Measurements from ENCODE around the gene VAV3.
"Not testable (repeated sequence)": the region's sequence is repeated elsewhere in the genome, so short reads cannot be mapped to it uniquely, and the experiment has no call there.

VAV3 gene

GRCh38 chr1:107896936-107897335, 68.0 kb downstream of the VAV3 start:
- H3K9me3 ChIP-seq (ENCODE audit: control insufficient read depth, insufficient read depth, low read length), result no peaks in the 10 kb centered on the region
- no peaks in the 10 kb centered on the region for H3K27me3 ChIP-seq (ENCODE audit: control insufficient read depth, insufficient read depth, low read length)
- H3K4me1 ChIP-seq (ENCODE audit: control insufficient read depth, insufficient read depth, low read length), result no peaks in the 10 kb centered on the region
- H3K4me3 ChIP-seq (ENCODE audit: low read depth, low read length), result no peak overlapping the region
- H3K9ac ChIP-seq (ENCODE audit: low read depth, low read length), result no peak overlapping the region
- no peaks in the 10 kb centered on the region for H3K36me3 ChIP-seq (ENCODE audit: control insufficient read depth, insufficient read depth, low read length)

- Histone ChIP-seq H3K4me1 (ENCODE audit: control insufficient read depth, insufficient read depth, low read length) (no peaks in the 10 kb centered on the region), H3K4me3 (ENCODE audit: low read depth, low read length) (no peak overlapping the region), H3K27me3 (ENCODE audit: control insufficient read depth, insufficient read depth, low read length) (no peaks in the 10 kb centered on the region), H3K9ac (ENCODE audit: low read depth, low read length) (no peak overlapping the region), H3K9me3 (ENCODE audit: control insufficient read depth, insufficient read depth, low read length) (no peaks in the 10 kb centered on the region), H3K36me3 (ENCODE audit: control insufficient read depth, insufficient read depth, low read length) (no peaks in the 10 kb centered on the region)
These were observed 68.6 kb downstream of the VAV3 start for GRCh38 chr1:107896401-107896800.

GRCh38 chr1:107895403-107896191, 69.4 kb downstream of the VAV3 start:
- no peaks in the 10 kb centered on the region for H3K4me1 ChIP-seq (ENCODE audit: control insufficient read depth, insufficient read depth, low read length)
- no peaks in the 10 kb centered on the region for H3K27me3 ChIP-seq (ENCODE audit: control insufficient read depth, insufficient read depth, low read length)
- no peak overlapping the region for H3K9ac ChIP-seq (ENCODE audit: low read depth, low read length)
- no peaks in the 10 kb centered on the region for H3K36me3 ChIP-seq (ENCODE audit: control insufficient read depth, insufficient read depth, low read length)
- no peaks in the 10 kb centered on the region for H3K9me3 ChIP-seq (ENCODE audit: control insufficient read depth, insufficient read depth, low read length)
- no peak overlapping the region for H3K4me3 ChIP-seq (ENCODE audit: low read depth, low read length)

GRCh38 chr1:107894605-107895004, 70.4 kb downstream of the VAV3 start:
- H3K27me3 ChIP-seq (ENCODE audit: control insufficient read depth, insufficient read depth, low read length), result no peaks in the 10 kb centered on the region
- H3K4me1 ChIP-seq (ENCODE audit: control insufficient read depth, insufficient read depth, low read length), result no peaks in the 10 kb centered on the region

GRCh38 chr1:107893350-107893749, 71.6 kb downstream of the VAV3 start:
- not testable (repeated sequence) for H3K4me1 ChIP-seq (ENCODE audit: control insufficient read depth, insufficient read depth, low read length); H3K36me3 ChIP-seq (ENCODE audit: control insufficient read depth, insufficient read depth, low read length); H3K4me3 ChIP-seq (ENCODE audit: low read depth, low read length); H3K9ac ChIP-seq (ENCODE audit: low read depth, low read length); H3K9me3 ChIP-seq (ENCODE audit: control insufficient read depth, insufficient read depth, low read length); H3K27me3 ChIP-seq (ENCODE audit: control insufficient read depth, insufficient read depth, low read length)

More at GRCh38 chr1:107894605-107895004, 70.4 kb downstream of the VAV3 start:
- Histone ChIP-seq H3K4me3 (ENCODE audit: low read depth, low read length) (no peak overlapping the region), H3K36me3 (ENCODE audit: control insufficient read depth, insufficient read depth, low read length) (no peaks in the 10 kb centered on the region), H3K9me3 (ENCODE audit: control insufficient read depth, insufficient read depth, low read length) (no peaks in the 10 kb centered on the region), H3K9ac (ENCODE audit: low read depth, low read length) (no peak overlapping the region)

- no peaks in the 10 kb centered on the region for H3K36me3 ChIP-seq (ENCODE audit: control insufficient read depth, insufficient read depth, low read length)
- H3K4me1 ChIP-seq (ENCODE audit: control insufficient read depth, insufficient read depth, low read length), result no peaks in the 10 kb centered on the region
- H3K9me3 ChIP-seq (ENCODE audit: control insufficient read depth, insufficient read depth, low read length), result no peaks in the 10 kb centered on the region
- H3K4me3 ChIP-seq (ENCODE audit: low read depth, low read length), result no peak overlapping the region
- no peak overlapping the region for H3K9ac ChIP-seq (ENCODE audit: low read depth, low read length)
- no peaks in the 10 kb centered on the region for H3K27me3 ChIP-seq (ENCODE audit: control insufficient read depth, insufficient read depth, low read length)
These were observed 75.5 kb downstream of the VAV3 start for GRCh38 chr1:107889524-107889923.

- Histone ChIP-seq H3K4me3 (ENCODE audit: low read depth, low read length) (no peak overlapping the region), H3K9me3 (ENCODE audit: control insufficient read depth, insufficient read depth, low read length) (no peaks in the 10 kb centered on the region), H3K4me1 (ENCODE audit: control insufficient read depth, insufficient read depth, low read length) (no peaks in the 10 kb centered on the region), H3K9ac (ENCODE audit: low read depth, low read length) (no peak overlapping the region), H3K27me3 (ENCODE audit: control insufficient read depth, insufficient read depth, low read length) (no peaks in the 10 kb centered on the region), H3K36me3 (ENCODE audit: control insufficient read depth, insufficient read depth, low read length) (no peaks in the 10 kb centered on the region)
These were observed 81.4 kb downstream of the VAV3 start for GRCh38 chr1:107883562-107883961.

GRCh38 chr1:107879927-107880326, 85.1 kb downstream of the VAV3 start:
- Histone ChIP-seq H3K36me3 (ENCODE audit: control insufficient read depth, insufficient read depth, low read length) (no peaks in the 10 kb centered on the region), H3K9ac (ENCODE audit: low read depth, low read length) (no peak overlapping the region), H3K27me3 (ENCODE audit: control insufficient read depth, insufficient read depth, low read length) (no peaks in the 10 kb centered on the region), H3K4me1 (ENCODE audit: control insufficient read depth, insufficient read depth, low read length) (peaks cover 5% of the 10 kb centered on the region), H3K9me3 (ENCODE audit: control insufficient read depth, insufficient read depth, low read length) (no peaks in the 10 kb centered on the region), H3K4me3 (ENCODE audit: low read depth, low read length) (no peak overlapping the region)

- Histone ChIP-seq H3K9ac (ENCODE audit: low read depth, low read length) (no peak overlapping the region), H3K4me3 (ENCODE audit: low read depth, low read length) (no peak overlapping the region), H3K4me1 (ENCODE audit: control insufficient read depth, insufficient read depth, low read length) (peaks cover 5% of the 10 kb centered on the region), H3K36me3 (ENCODE audit: control insufficient read depth, insufficient read depth, low read length) (no peaks in the 10 kb centered on the region), H3K27me3 (ENCODE audit: control insufficient read depth, insufficient read depth, low read length) (no peaks in the 10 kb centered on the region), H3K9me3 (ENCODE audit: control insufficient read depth, insufficient read depth, low read length) (no peaks in the 10 kb centered on the region)
These were observed 85.6 kb downstream of the VAV3 start for GRCh38 chr1:107879346-107879745.

- Histone ChIP-seq H3K9me3 (ENCODE audit: control insufficient read depth, insufficient read depth, low read length) (no peaks in the 10 kb centered on the region), H3K36me3 (ENCODE audit: control insufficient read depth, insufficient read depth, low read length) (no peaks in the 10 kb centered on the region)
These were observed 87.2 kb downstream of the VAV3 start for GRCh38 chr1:107877745-107878144.

GRCh38 chr1:107877092-107877491, 87.9 kb downstream of the VAV3 start:
- Histone ChIP-seq H3K36me3 (ENCODE audit: control insufficient read depth, insufficient read depth, low read length) (no peaks in the 10 kb centered on the region), H3K4me3 (ENCODE audit: low read depth, low read length) (no peak overlapping the region), H3K27me3 (ENCODE audit: control insufficient read depth, insufficient read depth, low read length) (no peaks in the 10 kb centered on the region), H3K4me1 (ENCODE audit: control insufficient read depth, insufficient read depth, low read length) (peaks cover 5% of the 10 kb centered on the region), H3K9ac (ENCODE audit: low read depth, low read length) (no peak overlapping the region), H3K9me3 (ENCODE audit: control insufficient read depth, insufficient read depth, low read length) (no peaks in the 10 kb centered on the region)

More at GRCh38 chr1:107877745-107878144, 87.2 kb downstream of the VAV3 start:
- Histone ChIP-seq H3K9ac (ENCODE audit: low read depth, low read length) (no peak overlapping the region), H3K4me3 (ENCODE audit: low read depth, low read length) (no peak overlapping the region), H3K4me1 (ENCODE audit: control insufficient read depth, insufficient read depth, low read length) (peaks cover 5% of the 10 kb centered on the region), H3K27me3 (ENCODE audit: control insufficient read depth, insufficient read depth, low read length) (no peaks in the 10 kb centered on the region)

GRCh38 chr1:107875689-107876088, 89.3 kb downstream of the VAV3 start:
- Histone ChIP-seq H3K27me3 (ENCODE audit: control insufficient read depth, insufficient read depth, low read length) (no peaks in the 10 kb centered on the region), H3K36me3 (ENCODE audit: control insufficient read depth, insufficient read depth, low read length) (no peaks in the 10 kb centered on the region), H3K9me3 (ENCODE audit: control insufficient read depth, insufficient read depth, low read length) (no peaks in the 10 kb centered on the region), H3K9ac (ENCODE audit: low read depth, low read length) (no peak overlapping the region), H3K4me3 (ENCODE audit: low read depth, low read length) (no peak overlapping the region), H3K4me1 (ENCODE audit: control insufficient read depth, insufficient read depth, low read length) (peaks cover 5% of the 10 kb centered on the region)
